Right forelimb (tissue), 1 donor: ENCODE results near the gene DMRTA1.
"Not testable (repeated sequence)": the region's sequence is repeated elsewhere in the genome, so short reads cannot be mapped to it uniquely, and the experiment has no call there.

Experiments used
- DNase-seq: peaks from one replicate; pipeline ENCODE4 v3.0.0-alpha.2; 2018

DMRTA1 gene

GRCh38 chr9:22463205-22463604 lies 16.6 kb downstream of the DMRTA1 start:
- DNase-seq, result no peak

DNA sequence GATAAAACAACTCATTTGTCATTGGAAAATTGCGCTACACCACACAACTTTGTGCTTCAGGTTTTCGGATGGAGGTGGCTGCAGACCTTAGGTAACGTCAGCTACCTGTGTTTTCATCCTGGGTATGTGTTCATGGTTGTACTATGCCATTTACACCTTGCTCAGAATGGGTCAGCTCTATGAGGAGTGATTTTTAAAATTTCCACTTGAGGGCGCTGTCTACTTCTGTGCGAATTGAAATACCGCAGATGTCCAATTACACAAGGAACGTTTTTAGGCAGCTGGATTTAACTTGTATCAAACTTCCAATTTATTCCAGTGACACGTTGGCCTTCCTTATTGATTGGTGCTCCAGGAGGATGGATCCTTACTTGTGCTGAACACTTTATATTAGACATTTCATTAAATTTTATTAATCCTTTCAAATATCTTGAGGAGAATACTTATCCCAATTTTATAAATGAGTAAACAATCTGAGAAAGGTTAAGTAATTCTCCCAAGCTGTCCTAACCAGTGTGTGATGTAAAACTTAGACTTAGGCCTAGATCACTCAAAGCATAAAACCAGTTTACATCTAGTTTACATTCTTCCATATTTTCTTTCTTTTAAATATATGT lies 23.4 kb downstream of the DMRTA1 start:
- no peak for DNase-seq

DNA sequence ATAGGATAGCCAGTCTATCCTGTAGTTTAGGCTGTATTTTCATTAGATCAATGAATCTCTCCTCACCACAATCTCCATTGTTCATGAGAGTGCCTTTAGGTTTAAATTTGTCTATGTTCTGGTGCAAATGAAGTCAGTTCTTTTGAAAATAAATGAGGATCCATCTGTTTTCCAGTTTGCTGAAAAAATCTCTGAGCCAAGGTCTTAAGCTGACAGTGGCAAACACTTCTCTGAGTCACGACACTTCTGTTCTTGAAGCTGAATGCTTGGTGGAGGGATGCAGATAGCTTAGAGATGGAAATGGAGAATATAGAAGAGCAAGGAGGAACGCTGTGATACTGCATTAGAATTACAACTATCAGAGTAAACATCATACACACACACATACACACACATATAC lies 34.9 kb downstream of the DMRTA1 start:
- no peak for DNase-seq

DNA sequence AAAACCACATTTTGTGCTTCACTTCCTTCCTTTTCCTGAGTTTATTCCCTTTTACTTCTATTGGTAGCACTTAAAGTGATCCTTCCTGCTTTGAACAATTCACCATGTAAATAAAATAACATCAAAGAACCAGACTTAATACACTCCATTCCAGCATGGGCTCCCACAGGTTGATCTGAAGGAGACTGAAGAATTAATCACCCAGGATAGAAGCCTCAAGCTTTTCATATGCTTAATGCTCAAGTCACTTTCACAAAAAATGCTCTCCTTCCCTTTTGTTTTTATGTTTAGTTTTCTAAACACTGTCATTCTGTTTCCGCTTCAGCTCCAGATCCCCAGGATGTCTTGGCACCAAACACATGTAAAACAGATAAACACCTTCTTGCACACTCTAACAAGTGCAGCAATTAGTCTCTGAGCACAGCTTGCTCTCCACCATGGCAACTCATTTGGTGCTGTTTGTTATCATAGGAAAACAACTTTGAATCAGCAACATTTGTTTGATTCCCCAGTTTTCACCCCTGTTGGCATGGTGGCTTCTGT lies 37.0 kb downstream of the DMRTA1 start:
- no peak for DNase-seq

GRCh38 chr9:22496197-22496596 lies 49.6 kb downstream of the DMRTA1 start:
- not testable (repeated sequence) for DNase-seq
